ENCODE data around the gene GALNT18. TPM values are rescaled to one million over a fixed set of nuclear protein-coding genes. Genes with fewer than 3 reads are reported as not detected.

Gene GALNT18
- total and polyA plus RNA-seq, 4 donors = 9.8 to 20.1 (median 12.8) TPM

DNA sequence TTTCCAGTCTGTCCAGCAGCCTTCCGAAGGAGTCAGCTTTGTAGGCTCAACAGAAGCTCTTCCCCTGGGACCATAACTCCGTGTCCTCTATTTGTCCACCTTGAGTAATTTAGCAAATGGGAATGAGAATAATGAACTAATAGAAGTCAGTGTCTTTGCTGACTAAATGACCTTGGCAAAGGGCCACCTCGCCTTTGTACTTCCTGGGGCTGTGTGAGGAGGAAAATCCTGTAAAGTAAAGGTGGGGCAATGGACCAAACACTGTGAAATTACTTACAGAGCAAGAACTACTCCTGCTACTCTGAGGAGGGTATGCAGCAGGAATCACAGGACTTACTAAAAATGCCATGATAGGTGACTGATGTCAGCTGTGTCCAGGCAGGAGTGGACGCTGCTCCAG, 232.6 kb downstream of the GALNT18 start:
- H3K36me3 ChIP-seq (ENCODE audit: control insufficient read depth, insufficient read depth, low read length) = no peaks in the 10 kb centered on the region
- H3K4me3 ChIP-seq (ENCODE audit: low read depth, low read length) = no peak overlapping the region
- no peak overlapping the region for H3K27ac ChIP-seq (ENCODE audit: low read depth, low read length)
- H3K27me3 ChIP-seq (ENCODE audit: control insufficient read depth, insufficient read depth, low read length) = no peaks in the 10 kb centered on the region
- DNase-seq (ENCODE audit: low read depth in 4 of 6, low spot score in 6 of 6) = no peak
- H3K4me1 ChIP-seq (ENCODE audit: control insufficient read depth, insufficient read depth, low read length) = no peaks in the 10 kb centered on the region
- H3K9me3 ChIP-seq (ENCODE audit: control insufficient read depth, insufficient read depth, low read length) = no peaks in the 10 kb centered on the region
- WGBS (ENCODE audit: insufficient coverage) = 62% methylated on average over 3 of the region's 4 CpGs

DNA sequence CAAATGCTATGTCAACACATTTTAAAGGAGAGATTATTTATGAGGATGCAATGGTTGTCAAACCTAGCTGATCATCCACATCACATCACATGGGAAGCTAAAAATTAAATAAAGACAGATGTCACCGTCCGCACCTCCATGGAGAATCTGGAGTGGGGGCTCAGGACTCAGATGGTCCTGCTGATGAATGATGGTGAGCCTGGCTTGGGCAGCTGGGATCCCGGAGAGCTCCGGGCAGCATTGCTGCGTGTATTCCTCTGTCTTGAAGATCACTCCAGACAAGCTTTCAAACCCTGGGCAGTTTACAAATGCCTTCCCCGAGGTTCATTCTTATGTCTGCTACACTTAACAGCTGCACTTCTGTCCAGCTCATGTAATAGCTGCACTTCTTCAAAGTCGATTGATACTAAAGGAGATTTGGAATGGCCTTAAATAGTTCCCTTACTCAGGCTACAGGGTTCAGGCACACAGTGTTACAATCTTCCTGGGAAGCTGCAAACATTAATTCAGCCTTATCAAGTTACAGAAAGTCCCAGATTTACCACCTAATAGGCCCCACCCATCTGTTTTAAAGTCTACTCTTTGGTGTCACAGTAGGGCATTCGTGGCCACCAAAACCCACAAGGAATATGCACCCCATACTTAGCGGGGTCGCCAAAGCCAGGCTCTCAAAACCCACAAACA, 234.0 kb downstream of the GALNT18 start:
- WGBS (ENCODE audit: insufficient coverage) = 65% methylated on average over 7 of the region's 10 CpGs
- Histone ChIP-seq H3K4me3 (ENCODE audit: low read depth, low read length) (no peak overlapping the region), H3K27ac (ENCODE audit: low read depth, low read length) (no peak overlapping the region), H3K4me1 (ENCODE audit: control insufficient read depth, insufficient read depth, low read length) (no peaks in the 10 kb centered on the region), H3K9me3 (ENCODE audit: control insufficient read depth, insufficient read depth, low read length) (no peaks in the 10 kb centered on the region), H3K27me3 (ENCODE audit: control insufficient read depth, insufficient read depth, low read length) (no peaks in the 10 kb centered on the region), H3K36me3 (ENCODE audit: control insufficient read depth, insufficient read depth, low read length) (no peaks in the 10 kb centered on the region)
- DNase-seq (ENCODE audit: low read depth in 4 of 6, low spot score in 6 of 6) = no peak

DNA sequence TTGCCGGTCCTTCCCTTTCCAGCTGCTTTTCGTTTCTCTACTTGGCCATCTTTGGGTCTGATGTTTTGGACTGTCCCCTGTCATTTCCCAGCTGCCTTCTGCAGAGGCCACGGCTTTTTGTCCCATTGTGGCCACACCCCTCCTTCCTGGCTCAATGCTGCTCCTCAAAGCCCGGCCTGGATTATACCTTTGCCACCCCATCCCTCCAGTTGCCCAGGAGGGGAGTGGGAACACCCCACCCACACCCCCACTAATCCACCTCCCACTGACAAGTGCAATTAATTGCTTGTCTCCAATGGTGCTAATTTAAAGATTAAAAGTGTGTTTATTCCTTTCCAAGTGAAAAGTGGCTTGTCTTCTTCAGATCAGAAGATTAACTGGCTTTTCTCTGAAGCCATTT, 234.6 kb downstream of the GALNT18 start:
- H3K27me3 ChIP-seq (ENCODE audit: control insufficient read depth, insufficient read depth, low read length) = no peaks in the 10 kb centered on the region
- DNase-seq (ENCODE audit: low read depth in 4 of 6, low spot score in 6 of 6) = no peak
- no peaks in the 10 kb centered on the region for H3K9me3 ChIP-seq (ENCODE audit: control insufficient read depth, insufficient read depth, low read length)
- H3K36me3 ChIP-seq (ENCODE audit: control insufficient read depth, insufficient read depth, low read length) = no peaks in the 10 kb centered on the region
- no peaks in the 10 kb centered on the region for H3K4me1 ChIP-seq (ENCODE audit: control insufficient read depth, insufficient read depth, low read length)
- H3K4me3 ChIP-seq (ENCODE audit: low read depth, low read length) = no peak overlapping the region
- WGBS (ENCODE audit: insufficient coverage) = 59% methylated on average over 3 of the region's 4 CpGs
- no peak overlapping the region for H3K27ac ChIP-seq (ENCODE audit: low read depth, low read length)

DNA sequence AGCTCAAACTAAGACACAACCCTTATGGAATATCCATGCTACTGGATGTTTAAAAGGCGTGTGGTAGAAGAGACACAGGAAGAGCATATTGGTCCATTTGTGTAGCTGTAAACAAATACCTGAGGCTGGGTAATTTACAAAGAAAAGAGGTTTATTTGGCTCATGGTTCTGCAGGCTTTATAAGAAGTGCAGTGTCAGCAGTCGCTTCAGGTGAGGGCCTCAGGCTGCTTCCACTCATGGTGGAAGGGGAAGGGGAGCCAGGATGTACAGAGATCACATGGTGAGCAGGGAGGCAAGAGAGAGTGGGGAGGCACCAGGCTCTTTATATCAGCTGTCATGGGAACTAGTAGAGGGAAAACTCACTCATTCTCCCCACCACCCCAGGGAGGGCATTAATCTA, 237.0 kb downstream of the GALNT18 start:
- Histone ChIP-seq H3K9me3 (ENCODE audit: control insufficient read depth, insufficient read depth, low read length) (no peaks in the 10 kb centered on the region), H3K36me3 (ENCODE audit: control insufficient read depth, insufficient read depth, low read length) (no peaks in the 10 kb centered on the region), H3K27ac (ENCODE audit: low read depth, low read length) (no peak overlapping the region), H3K4me1 (ENCODE audit: control insufficient read depth, insufficient read depth, low read length) (no peaks in the 10 kb centered on the region), H3K4me3 (ENCODE audit: low read depth, low read length) (no peak overlapping the region), H3K27me3 (ENCODE audit: control insufficient read depth, insufficient read depth, low read length) (no peaks in the 10 kb centered on the region)
- 100% methylated on average over 2 of the region's 2 CpGs for WGBS (ENCODE audit: insufficient coverage)
- no peak for DNase-seq (ENCODE audit: low read depth in 4 of 6, low spot score in 6 of 6)

DNA sequence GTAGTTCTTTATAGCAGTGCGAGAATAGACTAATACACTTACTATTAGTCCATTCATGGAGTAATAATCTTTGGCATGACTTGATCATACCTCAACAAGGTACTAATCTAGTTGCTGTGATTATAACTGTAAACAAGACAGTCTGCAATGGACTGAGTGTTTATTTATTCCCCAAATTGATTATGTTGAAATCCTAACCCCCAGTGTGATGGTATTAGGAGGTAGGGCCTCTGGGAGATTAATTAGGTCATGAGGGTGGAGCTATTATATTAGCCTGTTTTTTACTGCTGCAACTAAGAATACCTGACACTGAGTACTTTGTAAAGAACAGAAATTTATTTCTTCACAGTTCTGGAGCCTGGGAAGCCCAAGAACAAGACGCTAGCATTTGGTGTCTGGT, 237.8 kb downstream of the GALNT18 start:
- DNase-seq (ENCODE audit: low read depth in 4 of 6, low spot score in 6 of 6) = no peak
- no peaks in the 10 kb centered on the region for H3K4me1 ChIP-seq (ENCODE audit: control insufficient read depth, insufficient read depth, low read length)
- H3K36me3 ChIP-seq (ENCODE audit: control insufficient read depth, insufficient read depth, low read length) = peaks cover 1% of the 10 kb centered on the region
- no peak overlapping the region for H3K4me3 ChIP-seq (ENCODE audit: low read depth, low read length)
- H3K27ac ChIP-seq (ENCODE audit: low read depth, low read length) = no peak overlapping the region
- no peaks in the 10 kb centered on the region for H3K9me3 ChIP-seq (ENCODE audit: control insufficient read depth, insufficient read depth, low read length)
- H3K27me3 ChIP-seq (ENCODE audit: control insufficient read depth, insufficient read depth, low read length) = no peaks in the 10 kb centered on the region
- WGBS (ENCODE audit: insufficient coverage) = 60% methylated on average over 1 of the region's 2 CpGs

DNA sequence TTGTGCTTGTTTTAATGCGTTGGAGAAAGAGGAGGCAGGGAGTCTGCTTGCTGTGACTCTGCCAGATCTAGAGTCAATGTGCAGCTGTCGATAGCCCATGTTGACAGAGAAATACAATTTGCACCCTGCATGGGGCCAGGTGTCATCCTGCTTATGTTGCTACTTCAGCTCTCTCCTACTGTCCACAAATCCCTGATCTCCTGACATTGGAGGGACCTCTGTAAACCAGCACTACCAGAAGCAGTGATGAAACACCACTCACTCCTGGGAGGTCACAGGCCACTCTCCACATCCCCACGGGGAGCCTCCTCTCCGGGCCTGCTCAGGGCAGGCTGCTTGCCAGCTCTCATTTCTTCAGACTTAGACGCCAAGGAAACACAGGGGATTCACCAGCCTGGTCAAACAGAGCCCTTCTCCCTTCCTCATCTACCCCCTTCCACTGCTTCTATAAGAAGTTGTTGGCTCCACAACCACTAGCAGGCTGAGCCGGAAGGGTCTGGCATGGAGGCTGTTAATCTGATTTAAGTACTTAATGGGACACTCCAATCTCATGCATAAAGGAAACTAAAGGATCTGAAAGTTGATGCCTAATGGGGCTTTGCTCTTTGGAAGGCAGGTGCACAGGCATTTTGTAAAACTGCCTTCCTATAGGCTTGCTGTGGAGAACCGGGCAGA, 238.8 kb downstream of the GALNT18 start:
- Histone ChIP-seq H3K27me3 (ENCODE audit: control insufficient read depth, insufficient read depth, low read length) (no peaks in the 10 kb centered on the region), H3K36me3 (ENCODE audit: control insufficient read depth, insufficient read depth, low read length) (peaks cover 3% of the 10 kb centered on the region), H3K4me1 (ENCODE audit: control insufficient read depth, insufficient read depth, low read length) (peaks cover 9% of the 10 kb centered on the region), H3K4me3 (ENCODE audit: low read depth, low read length) (no peak overlapping the region), H3K27ac (ENCODE audit: low read depth, low read length) (no peak overlapping the region), H3K9me3 (ENCODE audit: control insufficient read depth, insufficient read depth, low read length) (no peaks in the 10 kb centered on the region)
- no peak for DNase-seq (ENCODE audit: low read depth in 4 of 6, low spot score in 6 of 6)
- WGBS (ENCODE audit: insufficient coverage) = 39% methylated on average over 5 of the region's 7 CpGs

DNA sequence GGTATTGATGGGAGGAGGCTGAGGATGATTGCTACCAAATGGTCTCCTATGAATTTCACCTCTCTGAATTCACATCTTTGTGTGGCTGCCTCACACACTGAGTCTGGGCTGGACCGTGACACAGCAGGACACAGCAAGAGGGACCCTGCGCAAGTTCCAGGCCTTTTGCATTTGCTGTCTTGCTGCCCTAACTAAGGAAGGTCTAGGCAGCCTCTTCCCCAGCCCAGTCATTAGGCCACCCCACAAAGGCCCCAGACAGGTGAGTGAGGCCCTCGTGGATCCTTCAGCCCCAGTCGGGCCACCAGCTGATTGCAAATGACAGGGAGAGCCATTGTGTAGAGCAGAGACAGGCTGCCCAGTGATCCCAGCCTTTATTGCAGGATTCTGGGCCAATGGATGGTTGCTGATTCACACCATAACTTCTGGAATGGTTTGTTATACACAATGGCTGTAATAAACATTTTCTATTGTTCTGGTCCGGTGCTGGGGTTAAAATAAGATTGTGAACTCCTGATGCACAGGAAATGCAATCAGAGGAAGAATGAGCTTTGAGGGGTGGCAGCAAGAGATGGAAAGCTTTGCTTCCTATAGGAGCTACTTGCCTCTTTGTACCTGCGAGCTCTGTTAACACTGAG, 240.2 kb downstream of the GALNT18 start:
- no peak overlapping the region for H3K4me3 ChIP-seq (ENCODE audit: low read depth, low read length)
- H3K9me3 ChIP-seq (ENCODE audit: control insufficient read depth, insufficient read depth, low read length) = no peaks in the 10 kb centered on the region
- peaks cover 12% of the 10 kb centered on the region for H3K4me1 ChIP-seq (ENCODE audit: control insufficient read depth, insufficient read depth, low read length)
- H3K36me3 ChIP-seq (ENCODE audit: control insufficient read depth, insufficient read depth, low read length) = peaks cover 7% of the 10 kb centered on the region
- H3K27me3 ChIP-seq (ENCODE audit: control insufficient read depth, insufficient read depth, low read length) = no peaks in the 10 kb centered on the region
- no peak overlapping the region for H3K27ac ChIP-seq (ENCODE audit: low read depth, low read length)
- WGBS (ENCODE audit: insufficient coverage) = 65% methylated on average over 5 of the region's 6 CpGs
- DNase-seq (ENCODE audit: low read depth in 4 of 6, low spot score in 6 of 6) = no peak

DNA sequence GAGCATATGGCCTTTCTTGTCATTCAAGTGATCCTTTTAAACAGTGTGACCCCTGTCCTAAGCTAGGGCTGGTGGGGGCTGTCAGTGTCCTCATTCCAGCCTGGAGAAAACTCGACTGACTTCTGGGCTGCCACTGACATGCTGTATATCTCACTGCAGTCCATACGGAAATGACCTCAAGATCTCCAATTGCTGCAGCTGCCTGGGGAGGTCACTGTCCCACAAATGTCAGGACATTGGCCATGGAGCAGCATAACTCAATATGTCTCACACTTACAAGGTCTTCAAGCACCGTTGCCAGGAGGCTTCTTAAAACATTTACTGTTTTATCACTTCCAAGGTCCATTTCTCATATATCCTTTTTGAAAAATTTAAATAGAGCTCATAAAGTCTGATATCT, 240.9 kb downstream of the GALNT18 start:
- Histone ChIP-seq H3K36me3 (ENCODE audit: control insufficient read depth, insufficient read depth, low read length) (peaks cover 7% of the 10 kb centered on the region), H3K4me1 (ENCODE audit: control insufficient read depth, insufficient read depth, low read length) (peaks cover 12% of the 10 kb centered on the region), H3K4me3 (ENCODE audit: low read depth, low read length) (no peak overlapping the region), H3K9me3 (ENCODE audit: control insufficient read depth, insufficient read depth, low read length) (no peaks in the 10 kb centered on the region), H3K27ac (ENCODE audit: low read depth, low read length) (no peak overlapping the region), H3K27me3 (ENCODE audit: control insufficient read depth, insufficient read depth, low read length) (no peaks in the 10 kb centered on the region)
- no peak for DNase-seq (ENCODE audit: low read depth in 4 of 6, low spot score in 6 of 6)
- 65% methylated on average over 2 of the region's 3 CpGs for WGBS (ENCODE audit: insufficient coverage)

DNA sequence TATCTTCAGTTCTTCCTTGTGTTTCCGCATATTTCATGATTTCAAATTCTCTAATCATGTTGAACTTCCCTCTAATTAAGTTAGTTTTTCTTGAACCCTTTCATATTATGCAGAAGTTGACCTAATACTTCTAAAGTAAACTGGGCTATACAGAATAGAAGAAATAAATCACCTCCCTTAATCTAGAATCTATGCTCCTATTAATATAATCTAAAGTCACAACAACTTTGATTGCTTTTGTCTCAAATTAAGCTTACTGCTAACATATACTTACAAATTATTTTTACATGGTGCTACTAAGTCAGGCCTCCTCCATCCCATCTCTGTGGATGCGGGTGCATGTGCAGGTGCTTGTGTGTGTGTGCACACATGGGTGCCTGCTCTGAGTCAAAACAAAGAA, 241.5 kb downstream of the GALNT18 start:
- no peaks in the 10 kb centered on the region for H3K9me3 ChIP-seq (ENCODE audit: control insufficient read depth, insufficient read depth, low read length)
- peaks cover 12% of the 10 kb centered on the region for H3K4me1 ChIP-seq (ENCODE audit: control insufficient read depth, insufficient read depth, low read length)
- H3K27ac ChIP-seq (ENCODE audit: low read depth, low read length) = no peak overlapping the region
- no peak for DNase-seq (ENCODE audit: low read depth in 4 of 6, low spot score in 6 of 6)
- no peak overlapping the region for H3K4me3 ChIP-seq (ENCODE audit: low read depth, low read length)
- no peaks in the 10 kb centered on the region for H3K27me3 ChIP-seq (ENCODE audit: control insufficient read depth, insufficient read depth, low read length)
- no CpG with 5 or more reads among the region's 2 CpGs for WGBS (ENCODE audit: insufficient coverage)
- peaks cover 7% of the 10 kb centered on the region for H3K36me3 ChIP-seq (ENCODE audit: control insufficient read depth, insufficient read depth, low read length)

DNA sequence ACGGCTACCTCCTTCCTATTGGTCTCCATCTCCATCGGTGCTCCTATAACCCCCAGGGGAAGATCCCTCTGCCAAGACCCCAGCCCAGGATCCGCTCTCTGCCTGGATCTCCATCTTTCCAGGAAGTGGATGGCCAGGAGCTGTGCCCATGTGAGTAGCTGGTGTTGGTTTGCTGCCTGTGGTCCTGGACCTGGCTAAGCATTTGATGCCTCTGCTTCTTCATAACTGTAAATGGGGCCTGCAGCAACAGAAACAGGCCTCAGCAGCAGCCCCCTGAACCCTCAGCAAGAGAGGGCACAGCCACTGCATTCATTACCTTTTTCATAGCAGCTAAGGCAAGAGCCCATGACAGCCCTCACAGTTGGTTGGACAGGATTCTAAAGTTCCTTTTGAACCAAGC, 242.1 kb downstream of the GALNT18 start:
- no peak overlapping the region for H3K4me3 ChIP-seq (ENCODE audit: low read depth, low read length)
- peaks cover 12% of the 10 kb centered on the region for H3K4me1 ChIP-seq (ENCODE audit: control insufficient read depth, insufficient read depth, low read length)
- H3K9me3 ChIP-seq (ENCODE audit: control insufficient read depth, insufficient read depth, low read length) = no peaks in the 10 kb centered on the region
- 100% methylated on average over 3 of the region's 3 CpGs for WGBS (ENCODE audit: insufficient coverage)
- no peaks in the 10 kb centered on the region for H3K27me3 ChIP-seq (ENCODE audit: control insufficient read depth, insufficient read depth, low read length)
- H3K27ac ChIP-seq (ENCODE audit: low read depth, low read length) = no peak overlapping the region
- H3K36me3 ChIP-seq (ENCODE audit: control insufficient read depth, insufficient read depth, low read length) = peaks cover 7% of the 10 kb centered on the region
- no peak for DNase-seq (ENCODE audit: low read depth in 4 of 6, low spot score in 6 of 6)

Data from spinal cord (tissue), 10 donors.